SH-SY5Y (cell line): ENCODE measurements around the gene PLA2G4E.

Experiments
- GATA2 ChIP-seq: IDR thresholded peaks from 2 replicates; pipeline ENCODE4 v1.6.1; 2011; ENCODE audit warnings: mild to moderate bottlenecking, low read depth, low read length
- GATA3 ChIP-seq: IDR thresholded peaks from 2 replicates; pipeline ENCODE4 v1.6.1; 2011; ENCODE audit warnings: low read depth, mild to moderate bottlenecking, low read length, moderate library complexity

DNA sequence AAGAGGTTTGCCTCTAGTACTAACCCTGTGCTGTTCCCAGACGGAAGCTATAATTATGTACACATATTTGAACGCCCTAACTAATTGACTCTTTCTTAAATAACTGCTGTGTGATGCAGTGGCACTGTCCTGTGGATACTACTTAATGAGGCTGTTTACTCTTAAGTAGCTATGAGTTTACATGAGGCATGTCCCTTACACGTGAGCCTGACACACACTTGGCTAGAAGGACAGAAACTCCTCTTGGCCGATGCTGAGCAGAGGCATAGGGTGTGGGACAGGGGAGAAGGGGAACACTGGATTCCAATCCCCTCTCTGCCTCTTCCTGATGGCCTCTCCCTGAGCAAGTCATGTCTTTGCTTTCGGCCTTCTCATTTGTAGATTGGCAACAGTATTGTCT lies 70.4 kb downstream of the PLA2G4E start:
- TF ChIP-seq GATA2 (no peak), GATA3 (no peak)
